HS-5 (cell line): ENCODE data around the gene PLK1.
A peak's percentile ranks its signal among the peaks of the same experiment; 100 is the strongest.
"Not testable (repeated sequence)": the region's sequence is repeated elsewhere in the genome, so short reads cannot be mapped to it uniquely, and the experiment has no call there.

Source experiments
- DNase-seq: peaks from one replicate; pipeline ENCODE4 v3.0.0-alpha.2; 2012; ENCODE audit warnings: low read depth

The PLK1 gene

GRCh38 chr16:23678430-23679273 is at the start of gene PLK1:
TSS of gene PLK1 (plus strand) at chr16:23678889. CDS start at chr16:23678933, 44 bp downstream.
- peak; percentile 68 for DNase-seq

- no peak for DNase-seq
These were observed 49.2 kb upstream of the PLK1 start for GRCh38 chr16:23629516-23629915.

GRCh38 chr16:23631874-23632273 is 46.8 kb upstream of the PLK1 start:
- DNase-seq, result not testable (repeated sequence)

- DNase-seq, result no peak
These were observed 44.1 kb upstream of the PLK1 start for GRCh38 chr16:23634461-23635036.

- DNase-seq, result no peak
These were observed 42.7 kb upstream of the PLK1 start for GRCh38 chr16:23635958-23636357.

DNA sequence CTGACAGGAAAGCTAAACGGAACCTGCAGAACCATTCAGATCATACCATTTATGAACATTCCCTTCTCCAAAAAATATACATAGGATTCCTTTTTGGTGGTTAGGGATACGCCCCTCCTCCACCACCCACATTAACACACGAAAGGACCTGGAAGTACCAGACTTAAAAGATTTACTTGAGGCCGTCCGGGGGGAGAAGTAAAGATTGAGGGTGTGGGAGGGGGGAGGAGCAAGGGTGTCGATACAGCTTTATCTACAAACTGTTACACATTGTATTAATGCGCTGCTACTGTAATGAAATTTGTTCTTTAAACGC is 38.1 kb upstream of the PLK1 start:
- no peak for DNase-seq

GRCh38 chr16:23640931-23641765 is 37.5 kb upstream of the PLK1 start, which contains the start of the genes DCTN5 and PALB2:
TSS of gene DCTN5 (plus strand) at chr16:23641466. CDS start at chr16:23641543, 77 bp downstream.
TSS of gene PALB2 (minus strand) at chr16:23641310. CDS start at chr16:23641157, 153 bp downstream.
- peak; percentile 73 for DNase-seq

- DNase-seq, result no peak
These were observed 36.4 kb upstream of the PLK1 start for GRCh38 chr16:23642246-23642774.

DNA sequence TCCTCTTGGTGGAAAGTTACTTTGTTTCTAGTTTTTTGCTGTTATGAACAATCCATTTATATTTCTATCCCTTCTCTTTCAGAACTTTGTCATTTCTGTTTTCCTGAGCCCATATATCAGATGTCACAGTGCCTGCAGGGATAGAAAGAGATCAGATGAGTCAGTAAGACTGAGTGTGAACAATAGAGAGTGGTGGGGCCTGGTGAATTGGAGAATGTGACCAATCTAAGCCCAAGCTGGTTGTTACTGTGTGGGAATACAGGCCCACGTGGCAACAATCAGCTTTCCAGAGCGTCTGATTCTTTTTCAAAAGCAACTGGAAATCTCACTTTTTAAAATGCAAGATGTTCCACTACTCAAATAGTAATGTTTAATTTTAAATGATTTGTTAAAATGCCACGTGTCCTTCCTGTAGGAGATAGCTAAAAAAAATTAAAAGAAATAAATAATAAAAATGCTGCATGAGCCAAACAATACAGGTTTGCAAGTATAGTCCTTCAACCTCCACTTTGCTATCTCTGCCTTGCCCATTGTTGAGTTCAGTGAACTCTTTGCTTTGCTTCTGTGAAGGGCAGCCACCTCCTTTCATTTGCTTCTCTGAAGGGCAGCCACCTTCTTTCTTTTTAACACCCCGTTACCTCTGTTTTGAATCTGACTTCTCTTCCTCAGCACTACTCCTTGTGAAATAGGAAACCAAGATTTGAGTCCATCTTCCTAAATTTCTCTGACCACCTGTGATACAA is 27.8 kb upstream of the PLK1 start:
- no peak for DNase-seq

- DNase-seq, result no peak
These were observed 26.7 kb upstream of the PLK1 start for GRCh38 chr16:23651943-23652468.

DNA sequence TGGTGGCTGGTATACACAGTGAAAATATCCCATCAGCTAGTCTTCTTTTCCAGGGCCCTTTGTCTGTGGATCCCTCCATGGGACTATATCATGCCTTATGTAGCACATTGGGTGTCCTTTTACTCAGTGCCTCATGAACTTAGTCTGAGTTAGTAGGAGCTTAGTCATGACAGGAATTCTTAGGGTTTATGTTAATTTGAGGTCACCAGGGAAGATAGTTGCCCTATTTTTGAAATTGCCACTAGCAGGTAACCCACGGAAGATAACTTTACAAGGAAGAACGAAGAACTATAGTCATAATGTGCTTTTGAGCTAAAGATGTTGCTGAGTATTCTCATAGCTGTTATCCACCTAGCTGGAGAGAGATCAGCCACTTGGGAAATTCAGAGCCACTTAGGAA is 14.8 kb upstream of the PLK1 start:
- no peak for DNase-seq

- no peak for DNase-seq
These were observed 11.9 kb upstream of the PLK1 start for GRCh38 chr16:23666571-23667354.

- DNase-seq, result no peak
These were observed 11.4 kb upstream of the PLK1 start for GRCh38 chr16:23667355-23667659.

- DNase-seq, result no peak
These were observed 10.5 kb upstream of the PLK1 start for GRCh38 chr16:23668225-23668624.

GRCh38 chr16:23668873-23669272 is 9.8 kb upstream of the PLK1 start:
- DNase-seq, result no peak

- peak; percentile 74 for DNase-seq
These were observed 8.4 kb upstream of the PLK1 start for GRCh38 chr16:23670137-23670776.

DNA sequence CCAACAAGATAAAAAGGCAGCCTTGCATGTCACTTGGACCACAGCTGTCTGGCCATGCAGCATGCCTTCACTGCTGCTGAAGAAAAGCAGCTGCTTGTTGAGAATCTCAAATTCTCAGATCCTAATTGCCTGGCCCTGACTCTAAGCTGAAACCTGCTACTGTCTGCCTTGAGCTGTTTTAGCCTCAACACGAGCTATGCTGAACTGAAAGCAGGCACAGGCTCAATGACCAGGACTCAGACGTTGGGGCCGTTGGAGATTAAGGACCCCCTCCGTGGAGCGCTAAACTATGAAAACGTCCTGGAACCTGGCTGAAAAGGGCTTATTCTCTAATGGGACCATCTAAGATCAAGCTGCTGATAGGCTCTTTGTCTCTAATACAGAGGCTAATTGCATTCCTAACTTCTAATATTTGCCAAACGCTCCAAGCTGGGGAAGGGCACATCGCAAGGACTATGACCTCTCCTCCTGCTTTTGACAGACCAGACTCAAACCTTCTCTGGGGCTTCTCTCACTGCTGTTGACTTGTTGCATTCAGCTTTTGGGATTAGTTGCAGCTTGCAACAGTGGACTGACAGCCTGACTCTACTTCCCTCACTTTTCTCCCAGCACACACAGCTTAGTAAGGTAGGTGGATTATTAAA is 4.6 kb upstream of the PLK1 start:
- DNase-seq, result no peak

DNA sequence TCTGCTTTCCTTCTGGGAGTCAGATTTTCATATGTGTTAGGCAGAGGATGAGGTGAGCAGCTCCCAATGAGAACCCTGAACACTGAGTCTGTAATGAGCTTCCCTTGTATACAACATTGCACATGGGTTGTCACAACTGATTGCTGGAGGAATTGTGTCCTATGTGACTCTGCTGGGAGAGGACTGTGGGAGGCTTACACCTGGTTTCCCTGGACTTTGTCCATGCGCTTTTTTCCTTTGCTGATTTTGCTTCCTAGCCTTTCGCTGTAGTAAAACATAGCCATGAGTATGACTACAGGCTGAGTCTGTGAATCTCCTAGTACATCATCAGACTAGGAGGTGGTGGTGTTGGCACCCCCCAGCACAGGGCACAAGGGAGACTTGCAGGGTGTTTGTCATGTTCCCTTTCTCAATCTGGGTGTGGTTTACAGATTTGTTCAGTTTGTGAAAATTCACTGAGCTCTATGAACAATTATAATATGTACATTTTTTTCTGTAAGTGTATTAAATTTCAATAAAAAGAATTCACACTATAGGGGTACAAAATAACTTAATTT is 1.7 kb upstream of the PLK1 start:
- DNase-seq, result peak; percentile 20

- DNase-seq, result peak; percentile 30
These were observed 741 bp downstream of the PLK1 start for GRCh38 chr16:23679274-23679985.
